Gastroesophageal sphincter (tissue), 4 donors: ENCODE measurements around the gene DENND5B. TPM values are rescaled to one million over a fixed set of nuclear protein-coding genes. Genes with fewer than 3 reads are reported as not detected.
"Not testable (repeated sequence)": the region's sequence is repeated elsewhere in the genome, so short reads cannot be mapped to it uniquely, and the experiment has no call there.

Experiments
- ATAC-seq: fragments of 150-250 bp; one replicate; pipeline ENCODE4 v1.9.1; 2016; ENCODE audit warnings: mild to moderate bottlenecking, moderate library complexity
- H3K27ac ChIP-seq, 4 donors: fragments of 200-600 bp; sonication (generic) in 3 of 4; 1 replicate in 3 of 4; 2 replicates in 1 of 4; pipeline ENCODE4 v1.5.1; 2016 to 2019
- H3K27me3 ChIP-seq: fragments of 200-600 bp; sonication (generic); one replicate; pipeline ENCODE4 v1.5.1; 2019
- H3K36me3 ChIP-seq, 2 donors: fragments of 200-600 bp; sonication (generic); one replicate each; pipeline ENCODE4 v1.5.1; 2019; ENCODE audit warnings: control low read depth in 1 of 2
- H3K4me1 ChIP-seq, 3 donors: fragments of 200-600 bp; sonication (generic); 1 replicate in 2 of 3; 2 replicates in 1 of 3; pipeline ENCODE4 v1.5.1; 2016 to 2019; ENCODE audit warnings: control low read depth in 2 of 3
- H3K4me3 ChIP-seq, 2 donors: fragments of 200-600 bp; sonication (generic); one replicate each; pipeline ENCODE4 v1.5.1; 2019; ENCODE audit warnings: mild to moderate bottlenecking in 1 of 2, moderate library complexity in 1 of 2
- H3K9me3 ChIP-seq, 3 donors: fragments of 200-600 bp; sonication (generic); one replicate each; pipeline ENCODE4 v1.5.1; 2017 to 2019; ENCODE audit warnings: control low read depth in 2 of 3
- CTCF ChIP-seq, 4 experiments: fragments of 200-600 bp in 2 of 4; fragments of 450-650 bp in 2 of 4; sonication (generic) in 1 of 4; IDR thresholded peaks; one replicate each; pipeline ENCODE4 v1.5.1; 2017 to 2019; ENCODE audit warnings: antibody characterized with exemption in 4 of 4, mild to moderate bottlenecking in 2 of 4, moderate library complexity in 2 of 4
- EP300 ChIP-seq: sonication (generic); formaldehyde crosslinking; IDR thresholded peaks from one replicate; pipeline ENCODE4 v1.6.1; 2017; ENCODE audit warnings: antibody characterized with exemption, mild to moderate bottlenecking
- POLR2A ChIP-seq, 2 donors: fragments of 450-650 bp; IDR thresholded peaks; one replicate each; pipeline ENCODE4 v1.6.1; 2017; ENCODE audit warnings: antibody characterized with exemption in 2 of 2, mild to moderate bottlenecking in 2 of 2, moderate library complexity in 1 of 2
- POLR2AphosphoS5 ChIP-seq: sonication (generic); formaldehyde crosslinking; IDR thresholded peaks from one replicate; pipeline ENCODE4 v1.6.1; 2017; ENCODE audit warnings: antibody characterized with exemption
- WGBS, 2 donors: methylation state at CpG; one replicate each; pipeline ENCODE4 v1.1.5; 2018; ENCODE audit warnings: low coverage in 1 of 2; 5-methylcytosine and 5-hydroxymethylcytosine counted together
- total RNA-seq, 4 donors: library from RNA; depleted of rRNA; stranded (reverse); fragments of >200 nt; gene quantifications; one replicate each; pipeline ENCODE4 v1.1.0, GENCODE V29; 2016

Gene DENND5B
- total RNA-seq, 4 donors from 2014 or later: 14.7 to 40.8 (median 17.7) TPM

DNA sequence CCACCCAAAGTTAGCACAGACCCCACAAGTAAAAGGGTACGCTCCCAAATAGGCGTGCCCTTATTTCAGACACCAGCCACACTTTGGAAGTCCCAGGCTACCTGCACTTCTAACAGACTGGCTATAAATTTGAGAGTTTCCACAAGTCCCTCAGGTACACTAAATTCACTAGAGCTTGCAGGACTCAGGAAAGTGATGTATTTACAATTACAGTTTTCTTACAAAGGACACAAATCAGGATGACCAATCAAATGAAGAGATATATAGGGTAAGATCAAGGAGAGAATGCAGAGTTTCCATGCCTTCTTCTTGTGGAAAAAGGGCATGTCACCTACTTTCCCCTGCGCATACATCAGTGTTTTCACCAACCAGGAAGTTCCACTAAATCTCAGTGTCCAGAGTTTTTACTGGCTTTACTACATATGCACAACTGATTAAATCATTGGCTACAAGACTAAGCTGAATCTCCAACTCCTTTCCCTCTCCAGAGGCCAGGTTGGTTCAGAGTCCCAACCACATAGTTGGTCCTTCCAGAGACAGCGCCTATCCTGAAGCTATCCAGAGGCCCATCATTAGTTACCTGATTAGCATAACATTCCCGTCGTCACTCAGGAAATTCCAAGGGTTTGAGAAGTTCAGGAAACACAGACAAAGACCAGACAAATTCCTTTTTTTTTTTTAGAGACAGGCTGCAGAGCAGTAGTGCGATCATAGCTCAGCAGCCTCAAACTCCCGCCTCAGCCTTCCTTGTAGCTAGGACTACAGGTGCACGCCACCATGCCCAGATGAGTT lies 84.2 kb downstream of the DENND5B start:
- WGBS, 2 donors: 98 to 100% methylated on average over 4 to 5 of the region's 9 CpGs
- no peak for ATAC-seq

DNA sequence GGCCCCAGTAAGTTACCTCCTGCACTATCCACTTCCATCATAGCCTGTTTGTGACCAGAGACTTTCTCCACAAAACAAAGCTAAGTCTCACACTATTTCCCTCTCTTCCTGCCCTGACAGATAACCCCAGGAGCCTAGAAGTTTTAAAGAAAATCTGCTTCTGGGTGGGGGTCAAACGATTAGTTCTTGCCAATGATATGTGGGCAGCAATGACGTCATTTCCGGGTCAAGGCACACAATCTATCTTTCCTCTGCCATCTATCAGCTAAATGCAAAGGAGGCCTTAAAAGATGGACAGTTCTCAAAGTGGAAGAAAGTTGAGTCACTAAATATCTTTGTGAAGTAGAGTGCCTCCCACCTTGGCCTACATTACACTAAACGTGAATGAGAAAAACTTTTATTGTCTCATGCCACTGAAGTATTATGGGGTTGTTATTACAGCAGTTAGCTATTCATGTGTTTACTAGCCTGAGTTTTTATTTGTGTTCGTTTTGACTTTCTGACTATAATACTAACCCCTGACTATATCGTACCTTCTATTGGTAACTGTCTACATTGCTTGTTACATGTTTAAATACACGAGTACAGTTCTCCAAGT lies 86.2 kb downstream of the DENND5B start:
- Histone ChIP-seq H3K27me3 (no peaks in the 10 kb centered on the region), H3K4me3 (no peak overlapping the region), H3K9me3 (peaks cover 0 to 4% (median 0%) of the 10 kb centered on the region in 3 donors), H3K27ac (no peak overlapping the region), H3K4me1 (peaks cover 0 to 27% (median 2%) of the 10 kb centered on the region in 3 donors), H3K36me3 (no peaks in the 10 kb centered on the region)
- no peak for ATAC-seq
- 88 to 93% methylated on average over 6 to 7 of the region's 7 CpGs for WGBS, 2 donors
- no peak for TF ChIP-seq CTCF (IDR thresholded peaks at IDR 0.05)
- no peak for TF ChIP-seq POLR2AphosphoS5
- no peak for TF ChIP-seq EP300
- TF ChIP-seq POLR2A (IDR thresholded peaks at IDR 0.05): no peak

More for the DNA sequence above, 84.2 kb downstream of the DENND5B start:
- Histone ChIP-seq H3K9me3 (peaks cover 0 to 4% (median 0%) of the 10 kb centered on the region in 3 donors), H3K4me1 (peaks cover 0 to 34% (median 2%) of the 10 kb centered on the region in 3 donors), H3K27me3 (no peaks in the 10 kb centered on the region), H3K27ac (no peak overlapping the region), H3K36me3 (no peaks in the 10 kb centered on the region), H3K4me3 (no peak overlapping the region)
- no peak for TF ChIP-seq POLR2A (IDR thresholded peaks at IDR 0.05)
- TF ChIP-seq CTCF (IDR thresholded peaks at IDR 0.05): no peak
- TF ChIP-seq EP300: no peak
- TF ChIP-seq POLR2AphosphoS5: no peak

DNA sequence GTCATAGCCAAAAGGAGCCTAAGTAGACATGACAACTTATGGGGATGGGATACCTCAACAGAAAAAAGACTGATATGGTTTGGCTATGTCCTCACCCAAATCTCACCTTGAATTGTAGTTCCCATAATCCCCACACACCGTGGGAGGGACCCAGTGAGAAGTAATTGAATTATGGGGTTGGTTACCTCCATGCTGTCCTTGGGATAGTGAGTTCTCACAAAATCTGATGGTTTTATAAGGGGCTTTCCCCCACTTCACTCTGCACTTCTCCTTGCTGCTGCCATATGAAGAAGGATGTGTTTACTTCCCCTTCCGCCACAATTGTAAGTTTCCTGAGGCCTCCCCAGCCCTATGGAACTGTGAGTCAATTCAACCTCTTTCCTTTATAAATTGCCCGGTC lies 89.9 kb downstream of the DENND5B start:
- H3K4me3 ChIP-seq, H3K27me3 ChIP-seq, H3K36me3 ChIP-seq, ATAC-seq, H3K9me3 ChIP-seq, H3K27ac ChIP-seq: not testable (repeated sequence)
- H3K4me1 ChIP-seq: peaks cover 0 to 35% (median 0%) of the 10 kb centered on the region in 3 donors
- 95 to 100% methylated on average over 2 to 3 of the region's 3 CpGs for WGBS, 2 donors

GRCh38 chr12:31499567-31499966 lies 91.4 kb downstream of the DENND5B start:
- ATAC-seq: no peak
- Histone ChIP-seq H3K4me1 (peaks cover 0 to 39% (median 0%) of the 10 kb centered on the region in 3 donors), H3K27me3 (no peaks in the 10 kb centered on the region), H3K27ac (no peak overlapping the region), H3K36me3 (peaks cover 0 to 3% of the 10 kb centered on the region in 2 donors), H3K4me3 (no peak overlapping the region), H3K9me3 (no peaks in the 10 kb centered on the region)
- TF ChIP-seq EP300 (no peak), CTCF (IDR thresholded peaks at IDR 0.05) (no peak), POLR2AphosphoS5 (no peak), POLR2A (IDR thresholded peaks at IDR 0.05) (no peak)
- WGBS, 2 donors: 87 to 88% methylated on average over 2 of the region's 2 CpGs

DNA sequence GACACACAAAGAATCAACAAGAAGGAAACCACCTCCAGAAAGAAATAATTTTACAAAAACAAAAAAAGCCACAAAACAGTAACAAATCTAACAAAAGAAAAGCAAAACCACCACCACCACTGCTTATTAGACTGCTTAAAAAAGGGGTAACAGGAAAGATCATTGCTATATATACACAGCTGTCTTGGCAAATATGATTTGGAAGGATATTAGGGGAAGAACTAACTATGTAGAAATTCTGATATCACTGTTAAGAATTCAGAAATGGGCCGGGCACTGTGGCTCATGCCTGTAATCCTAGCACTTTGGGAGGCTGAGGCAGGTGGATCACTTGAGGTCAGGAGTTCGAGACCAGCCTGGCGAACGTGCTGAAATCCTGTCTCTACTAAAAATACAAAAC lies 92.5 kb downstream of the DENND5B start:
- Histone ChIP-seq H3K4me3 (no peak overlapping the region), H3K27ac (no peak overlapping the region), H3K36me3 (peaks cover 0 to 6% of the 10 kb centered on the region in 2 donors), H3K9me3 (no peaks in the 10 kb centered on the region), H3K27me3 (no peaks in the 10 kb centered on the region), H3K4me1 (peaks cover 0 to 39% (median 0%) of the 10 kb centered on the region in 3 donors)
- 72 to 83% methylated on average over 4 of the region's 4 CpGs for WGBS, 2 donors
- no peak for ATAC-seq
- no peak for TF ChIP-seq POLR2AphosphoS5
- TF ChIP-seq POLR2A (IDR thresholded peaks at IDR 0.05): no peak
- no peak for TF ChIP-seq EP300
- TF ChIP-seq CTCF (IDR thresholded peaks at IDR 0.05): no peak
